CD4-positive, alpha-beta T cell treated with Interleukin-4 for 1 hour (primary cell): ENCODE results near the gene CRYZ.
"Not testable (repeated sequence)": the region's sequence is repeated elsewhere in the genome, so short reads cannot be mapped to it uniquely, and the experiment has no call there.

ENCODE experiments used
- DNase-seq, 2 donors: peaks; one replicate each; pipeline ENCODE4 v3.0.0-alpha.2; 2020 to 2022

CRYZ gene

DNA sequence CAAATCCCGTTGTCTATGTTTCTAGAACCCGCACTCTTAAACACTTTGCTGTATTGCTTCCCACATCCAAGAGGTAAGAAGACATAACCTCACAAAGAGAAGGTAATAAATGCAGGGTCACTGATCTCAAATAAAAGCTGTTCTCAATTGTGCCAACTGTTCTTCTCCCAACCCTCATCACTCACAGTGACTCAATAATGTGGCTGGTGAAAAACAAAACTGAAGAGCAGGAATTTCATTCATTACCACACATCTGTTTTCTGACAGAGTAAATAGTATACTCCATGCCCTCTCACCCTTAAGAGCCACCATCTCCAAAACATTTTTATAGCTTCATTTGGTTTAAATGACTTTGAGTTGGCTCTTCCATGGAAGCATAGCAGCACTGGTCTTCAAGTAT lies 53.0 kb downstream of the CRYZ start:
- DNase-seq, result no peak

DNA sequence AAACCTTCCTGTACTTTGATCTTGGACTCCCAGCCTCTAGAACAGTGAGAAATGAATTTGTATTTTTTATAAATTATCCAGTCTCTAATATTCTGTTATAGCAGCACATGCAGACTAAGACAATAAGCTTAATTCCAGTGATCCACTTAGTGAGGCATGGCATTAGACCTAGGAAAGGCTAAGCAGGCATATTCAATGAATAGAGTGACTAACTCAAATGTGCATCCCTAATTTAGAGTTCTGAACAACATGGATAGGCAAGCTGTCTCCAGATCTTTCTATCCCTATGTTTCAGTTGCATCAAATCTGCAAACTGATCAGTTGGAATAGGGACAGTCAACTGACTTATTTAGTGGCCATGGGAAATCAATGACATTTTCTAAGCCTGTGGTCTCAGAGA lies 54.9 kb downstream of the CRYZ start:
- no peak for DNase-seq

DNA sequence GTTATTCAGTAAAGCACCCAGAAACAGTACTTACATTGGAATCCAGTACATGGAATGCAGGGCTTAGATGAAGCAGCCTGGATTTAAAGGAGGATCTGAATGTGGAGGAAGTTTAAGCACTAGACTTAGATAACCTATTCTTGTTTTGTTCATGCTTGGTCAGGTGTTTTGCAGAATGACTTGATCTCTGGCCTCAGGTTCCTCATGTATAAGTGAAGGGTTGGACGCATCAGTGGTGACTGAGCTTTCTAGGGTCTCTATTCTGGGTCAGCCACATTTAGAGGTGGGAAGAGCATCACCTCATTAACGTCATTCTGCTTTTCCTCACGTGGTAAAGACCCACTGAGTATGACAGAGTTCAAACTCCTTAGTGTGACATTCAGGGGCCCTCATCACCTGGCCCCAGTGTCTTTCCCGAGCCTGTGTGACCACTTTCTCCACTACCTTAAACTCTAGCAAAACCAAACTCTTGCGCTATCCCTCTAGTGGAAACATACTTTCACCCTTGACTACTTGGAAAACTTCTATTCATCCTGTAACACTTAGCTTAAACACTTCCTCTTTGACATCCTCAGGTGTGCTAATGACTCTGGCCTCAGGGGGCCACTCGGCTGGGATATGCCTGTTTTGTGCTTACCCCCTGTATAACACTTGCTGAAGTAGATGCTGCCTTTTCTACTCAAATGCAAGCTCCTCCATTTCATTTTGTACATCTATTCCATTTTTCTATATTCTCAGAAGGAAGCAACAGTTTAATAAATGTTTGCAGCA lies 58.4 kb downstream of the CRYZ start:
- DNase-seq, result no peak

DNA sequence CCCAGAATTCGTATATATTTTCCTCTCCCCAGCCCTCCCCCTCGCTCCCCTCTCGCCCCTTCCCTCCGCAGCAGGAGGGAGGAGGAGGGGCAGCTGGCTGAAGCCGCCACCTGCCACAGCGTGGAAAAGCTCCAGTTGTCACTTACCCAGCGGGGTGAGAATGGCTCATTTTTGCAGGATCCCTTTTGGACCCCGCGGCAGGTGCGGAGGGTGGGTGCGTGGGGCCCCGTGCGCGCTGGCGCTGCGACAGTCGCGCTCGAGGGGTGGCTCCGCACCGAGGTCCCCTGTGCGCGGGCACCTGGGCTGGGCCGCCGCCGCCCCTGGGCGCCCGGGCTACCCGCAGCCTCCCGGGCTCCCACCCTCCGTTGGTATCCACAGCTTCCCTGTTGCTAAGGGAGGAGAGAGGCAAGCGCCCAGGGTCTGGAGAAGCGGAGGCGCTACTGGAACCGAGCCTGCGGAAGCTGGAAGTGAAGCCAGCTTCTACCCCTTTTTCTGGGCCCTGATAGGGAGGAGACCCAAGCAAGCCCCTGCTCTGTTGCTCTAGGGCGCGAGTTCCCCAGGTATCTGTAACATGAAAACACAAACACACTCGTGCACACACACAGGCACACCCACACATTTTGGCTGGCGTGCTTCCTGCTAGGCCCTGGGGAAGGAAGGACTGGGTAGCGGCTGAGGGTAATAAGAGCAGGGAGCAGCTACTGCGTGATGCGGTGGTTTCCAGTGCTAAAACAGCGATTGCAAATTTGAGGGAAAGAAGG lies 59.3 kb downstream of the CRYZ start, which contains the start of gene ERICH3:
Gene ERICH3 (minus strand): TSS at position 442 of the 761 bp plus-strand sequence. CDS start 273 bp downstream, at position 169.
- DNase-seq, result no peak

DNA sequence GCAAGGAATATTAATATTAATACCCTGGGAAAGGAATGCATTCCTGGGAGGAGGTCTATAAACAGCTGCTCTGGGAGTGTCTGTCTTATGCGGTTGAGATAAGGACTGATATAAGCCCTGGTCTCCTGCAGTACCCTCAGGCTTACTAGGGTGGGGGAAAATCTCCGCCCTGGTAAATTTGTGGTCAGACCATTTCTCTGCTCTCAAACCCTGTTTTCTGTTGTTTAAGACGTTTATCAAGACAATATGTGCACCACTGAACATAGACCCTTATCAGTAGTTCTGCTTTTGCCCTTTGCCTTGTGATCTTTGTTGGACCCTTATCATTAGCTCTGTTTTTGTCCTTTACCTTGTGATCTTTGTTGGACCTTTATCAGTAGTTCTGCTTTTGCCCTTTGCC lies 62.0 kb downstream of the CRYZ start:
- DNase-seq, result not testable (repeated sequence)
